HepG2 (cell line): ENCODE measurements around the gene EEIG1. TPM values are rescaled to one million over a fixed set of nuclear protein-coding genes. Genes with fewer than 3 reads are reported as not detected.

Source experiments
- CCDC6 ChIP-seq: sonication (generic); formaldehyde crosslinking; IDR thresholded peaks from 2 replicates; pipeline ENCODE4 v1.8.1; 2022; ENCODE audit warnings: mild to moderate bottlenecking, missing genetic modification reagents, moderate library complexity
- DZIP1 ChIP-seq: sonication (generic); formaldehyde crosslinking; IDR thresholded peaks from 2 replicates; pipeline ENCODE4 v1.5.0; 2020; ENCODE audit warnings: mild to moderate bottlenecking, missing genetic modification reagents
- EP300 ChIP-seq, 3 experiments: sonication (generic) in 1 of 3; formaldehyde crosslinking in 1 of 3; IDR thresholded peaks; 2 replicates each; pipeline versions ENCODE4 v1.5.1 to v1.6.1; 2011 to 2020; ENCODE audit warnings: low read depth in 2 of 3, low read length in 2 of 3, borderline replicate concordance in 1 of 3, improper control_type of control experiment in 1 of 3, mild to moderate bottlenecking in 1 of 3, missing genetic modification reagents in 1 of 3, moderate library complexity in 1 of 3
- IRF2 ChIP-seq: IDR thresholded peaks from 2 replicates; pipeline ENCODE4 v1.6.1; 2018; ENCODE audit warnings: missing genetic modification reagents, missing compliant biosample characterization
- NCOA2 ChIP-seq: sonication (generic); formaldehyde crosslinking; IDR thresholded peaks from 2 replicates; pipeline ENCODE4 v1.8.0; 2022; ENCODE audit warnings: inconsistent platforms
- PAXIP1 ChIP-seq: sonication (generic); formaldehyde crosslinking; conservative IDR thresholded peaks from 2 replicates; pipeline ENCODE4 v1.4.0; 2020; ENCODE audit warnings: mild to moderate bottlenecking, missing genetic modification reagents, moderate library complexity
- SIX4 ChIP-seq: sonication (generic); formaldehyde crosslinking; IDR thresholded peaks from 2 replicates; pipeline ENCODE4 v1.4.0; 2020; ENCODE audit warnings: missing genetic modification reagents
- SOX13 ChIP-seq, 3 experiments: fragments of 450-650 bp in 1 of 3; sonication (generic) in 1 of 3; formaldehyde crosslinking in 1 of 3; IDR thresholded peaks in 2 of 3; conservative IDR thresholded peaks in 1 of 3; 2 replicates each; pipeline versions ENCODE4 v1.5.0 to v1.6.1; 2016 to 2020; ENCODE audit warnings: antibody characterized with exemption in 1 of 3, mild to moderate bottlenecking in 1 of 3, missing compliant biosample characterization in 1 of 3, missing genetic modification reagents in 1 of 3, moderate library complexity in 1 of 3
- SOX6 ChIP-seq, 2 experiments: fragments of 450-650 bp in 1 of 2; sonication (generic) in 1 of 2; formaldehyde crosslinking in 1 of 2; IDR thresholded peaks; 2 replicates each; pipeline versions ENCODE4 v1.4.0 to v1.6.1; 2017 to 2020; ENCODE audit warnings: antibody characterized with exemption in 1 of 2, mild to moderate bottlenecking in 1 of 2, missing genetic modification reagents in 1 of 2
- TEAD3 ChIP-seq: optimal IDR thresholded peaks from 2 replicates; pipeline ENCODE3; 2016; ENCODE audit warnings: borderline replicate concordance
- U2AF1 ChIP-seq: fragments of 200-400 bp; formaldehyde crosslinking; optimal IDR thresholded peaks from 2 replicates; pipeline ENCODE3; 2017; ENCODE audit warnings: mild to moderate bottlenecking, low read depth, low read length
- ZNF24 ChIP-seq: fragments of 450-650 bp; IDR thresholded peaks from 2 replicates; pipeline ENCODE4 v1.6.1; 2017; ENCODE audit warnings: antibody characterized with exemption, mild to moderate bottlenecking
- ZNF703 ChIP-seq: sonication (generic); formaldehyde crosslinking; IDR thresholded peaks from 2 replicates; pipeline ENCODE4 v1.5.1; 2020; ENCODE audit warnings: missing genetic modification reagents, mild to moderate bottlenecking, moderate library complexity, borderline replicate concordance
- polyA plus RNA-seq, 8 experiments: library from polyadenylated mRNA; depleted of rRNA in 3 of 8; stranded (reverse) in 7 of 8; unstranded in 1 of 8; fragments of >200 nt; fragmentation: Illumina TruSeq in 4 of 8; extraction: Trizol in 4 of 8; gene quantifications; 2 replicates each; pipeline versions ENCODE4 v1.2.1 to v1.2.3, GENCODE V29; 2011 to 2016; ENCODE audit warnings: low read depth in 4 of 8, missing spikeins in 1 of 8, mixed read lengths in 1 of 8; ENCODE audit not compliant: insufficient read depth in 1 of 8
- total RNA-seq, 5 experiments: library from RNA; depleted of rRNA; stranded (reverse); fragments of >200 nt; fragmentation: Illumina TruSeq; extraction: Trizol; gene quantifications; 2 replicates each; pipeline ENCODE4 v1.2.3, GENCODE V29; 2016; ENCODE audit warnings: low read depth in 1 of 5

Gene EEIG1
- total and polyA plus RNA-seq, 2 of the 13 experiments (the other 11 are each of a cell fraction or from before 2014, with no cell fraction given): 16.6 to 25.2 TPM

- TF ChIP-seq SOX13 (IDR thresholded peaks at IDR 0.05) (no peak), SOX13 (CRISPR knock-in tag; conservative IDR thresholded peaks at IDR 0.05 in 1 of 2, IDR thresholded peaks at IDR 0.05 in 1 of 2) (peak in 1 of 2 experiments; percentile 44; a peak in 1 of 4 replicates), SIX4 (CRISPR knock-in tag) (peak; percentile 57; the same call in 1 of the 2 replicates), DZIP1 (no peak), ZNF24 (no peak), CCDC6 (CRISPR knock-in tag) (no peak), EP300 (IDR thresholded peaks at IDR 0.05; ENCODE audit: low read depth in 2 of 2, low read length in 2 of 2) (peak in 1 of 2 experiments; percentile 29; a peak in 1 of 4 replicates), EP300 (CRISPR knock-in tag; IDR thresholded peaks at IDR 0.05; ENCODE audit: borderline replicate concordance) (no peak), PAXIP1 (CRISPR knock-in tag) (peak; percentile 43; the same call in 1 of the 2 replicates), TEAD3 (CRISPR knock-in tag) (peak; percentile 22), ZNF703 (CRISPR knock-in tag) (0 out of 2 replicates have a peak, but pooled peaks have one; percentile 24), SOX6 (IDR thresholded peaks at IDR 0.05) (no peak), SOX6 (CRISPR knock-in tag; IDR thresholded peaks at IDR 0.05) (peak; percentile 47; the same call in 1 of the 2 replicates), IRF2 (no peak), U2AF1 (no peak), NCOA2 (CRISPR knock-in tag) (0 out of 2 replicates have a peak, but pooled peaks have one; percentile 22)
Observed at GRCh38 chr9:127946728-127947127, 34.1 kb downstream of the EEIG1 start (continued).
